CD4-positive, alpha-beta T cell treated with Interleukin-21 for 1 hour (primary cell): ENCODE results near the gene CSMD2.

Source experiments
- DNase-seq: peaks from one replicate; pipeline ENCODE4 v3.0.0-alpha.2; 2020

Gene CSMD2

DNA sequence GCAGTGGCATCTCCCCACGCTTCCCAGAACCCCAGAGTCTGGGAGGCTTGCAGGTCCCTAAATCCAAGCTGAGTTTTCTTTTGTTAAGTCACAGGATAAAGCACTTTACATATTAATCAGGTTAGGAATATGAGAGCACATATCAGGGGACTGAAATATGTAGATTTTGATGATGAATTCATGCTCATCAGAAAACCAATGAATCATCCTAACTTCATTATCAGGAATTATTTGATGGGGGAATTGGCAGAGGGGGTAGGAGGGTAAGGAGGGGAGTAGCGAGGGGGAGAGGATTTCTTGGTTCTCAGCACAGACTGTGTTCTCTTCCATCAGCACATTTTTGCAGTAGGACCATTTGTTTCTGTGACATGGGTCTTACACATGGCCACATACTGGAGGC is 269.1 kb downstream of the CSMD2 start:
- no peak for DNase-seq

DNA sequence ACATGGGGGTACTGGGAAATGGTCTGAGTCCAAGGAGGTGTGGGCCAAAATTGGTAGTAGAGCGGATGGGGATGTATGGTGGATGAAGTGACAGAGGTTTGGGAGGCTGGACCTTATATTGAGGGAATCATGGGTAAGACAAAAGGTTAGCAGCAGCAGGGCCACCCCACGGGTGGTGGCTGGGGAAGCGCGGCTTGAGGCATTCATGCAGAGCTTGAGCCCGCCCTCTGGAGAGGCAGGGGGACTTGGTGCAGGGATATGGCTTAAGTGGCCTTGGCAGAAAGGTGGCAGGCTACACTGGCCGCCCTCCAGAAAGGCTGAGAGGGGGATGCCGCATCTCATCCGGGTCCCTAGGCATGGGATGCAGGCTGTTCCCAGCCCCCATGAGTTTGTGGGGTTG is 269.6 kb downstream of the CSMD2 start:
- no peak for DNase-seq

DNA sequence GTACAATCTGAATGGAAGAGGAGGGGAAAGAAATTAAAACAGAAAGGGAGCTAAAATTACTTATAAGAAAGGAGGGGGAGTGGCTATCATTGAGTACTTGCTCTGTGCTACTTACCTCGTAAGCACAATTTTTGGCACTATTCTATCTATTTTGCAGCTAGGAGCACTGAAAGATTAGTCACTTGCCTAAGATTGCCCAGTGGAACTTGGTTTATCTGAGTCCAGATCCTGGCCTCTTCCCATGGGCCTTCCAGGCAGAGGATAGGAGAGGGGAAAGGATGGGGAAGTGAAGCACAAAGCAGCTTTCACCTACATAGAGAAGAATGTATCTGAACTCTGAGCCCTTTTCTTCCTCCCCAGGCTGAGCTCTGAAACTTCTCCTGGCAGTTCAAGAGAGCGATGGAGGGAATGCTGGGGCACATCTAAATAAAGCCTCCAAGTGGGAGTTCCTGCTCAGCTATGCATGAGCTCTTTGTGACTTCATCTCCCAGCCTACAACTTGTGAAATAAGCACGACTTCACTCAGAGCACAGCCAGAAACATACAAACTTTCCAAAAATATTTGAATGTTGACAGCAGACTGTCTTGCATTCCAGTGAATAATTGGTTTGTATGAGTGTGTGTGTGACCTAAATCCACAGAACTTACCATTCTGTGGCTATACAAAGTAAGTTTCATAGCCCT is 271.7 kb downstream of the CSMD2 start:
- no peak for DNase-seq

DNA sequence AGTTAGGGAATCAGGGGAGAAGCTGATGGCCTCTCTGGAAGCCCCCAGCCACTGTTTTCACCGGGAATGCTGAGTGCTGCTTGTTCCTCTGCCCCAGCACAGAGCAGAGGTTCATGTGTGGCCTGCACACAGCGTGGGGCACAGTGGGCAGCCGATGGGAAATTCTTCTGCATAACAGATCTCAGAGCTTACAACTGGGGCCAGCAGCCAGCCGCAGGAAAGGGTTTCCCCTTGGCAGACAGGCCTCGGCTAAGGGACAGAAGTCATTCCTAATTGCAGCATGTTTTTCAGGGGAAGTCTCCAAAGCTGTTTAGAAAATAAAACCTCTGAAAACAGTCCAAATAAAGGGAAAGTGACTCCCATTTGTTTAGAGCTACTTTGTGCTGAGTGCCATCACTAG is 278.5 kb downstream of the CSMD2 start:
- no peak for DNase-seq

DNA sequence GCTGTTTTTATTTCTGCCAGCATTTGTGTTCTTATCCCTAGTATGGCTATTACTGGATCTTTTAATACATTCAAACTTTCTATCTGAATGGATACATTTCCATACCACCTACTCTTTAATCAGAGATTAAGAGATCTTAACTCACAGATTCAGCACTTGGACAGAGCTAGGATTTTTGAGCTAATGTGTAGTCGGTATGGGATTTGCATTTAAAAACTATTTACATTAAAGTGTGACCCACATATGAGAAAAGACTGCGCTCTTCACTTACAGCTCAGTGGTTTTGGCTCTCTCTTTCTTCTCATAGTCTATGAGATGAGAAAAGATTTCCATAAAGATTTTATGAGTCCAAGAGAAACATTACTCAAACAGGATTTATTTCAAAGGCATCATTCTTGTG is 284.7 kb downstream of the CSMD2 start:
- no peak for DNase-seq

DNA sequence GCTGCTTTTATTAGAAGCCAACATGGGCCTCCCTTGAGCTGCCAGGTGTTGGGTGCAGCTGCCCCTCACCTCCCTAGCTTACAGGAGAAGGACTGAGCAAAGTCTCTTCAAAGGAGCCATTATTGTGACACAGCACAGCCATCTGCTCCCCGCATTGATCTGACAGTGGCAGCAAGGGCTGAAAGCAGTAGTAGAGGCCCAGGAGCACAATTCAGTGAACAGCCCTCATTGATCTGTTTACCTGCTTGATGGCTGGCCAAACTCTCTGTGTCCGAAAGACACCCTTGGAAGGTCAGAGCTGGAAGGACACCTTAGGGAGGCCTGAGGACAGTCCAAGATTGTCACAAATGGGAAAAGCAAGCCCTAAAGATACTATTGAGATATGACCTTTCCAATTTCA is 286.6 kb downstream of the CSMD2 start:
- DNase-seq, result no peak

DNA sequence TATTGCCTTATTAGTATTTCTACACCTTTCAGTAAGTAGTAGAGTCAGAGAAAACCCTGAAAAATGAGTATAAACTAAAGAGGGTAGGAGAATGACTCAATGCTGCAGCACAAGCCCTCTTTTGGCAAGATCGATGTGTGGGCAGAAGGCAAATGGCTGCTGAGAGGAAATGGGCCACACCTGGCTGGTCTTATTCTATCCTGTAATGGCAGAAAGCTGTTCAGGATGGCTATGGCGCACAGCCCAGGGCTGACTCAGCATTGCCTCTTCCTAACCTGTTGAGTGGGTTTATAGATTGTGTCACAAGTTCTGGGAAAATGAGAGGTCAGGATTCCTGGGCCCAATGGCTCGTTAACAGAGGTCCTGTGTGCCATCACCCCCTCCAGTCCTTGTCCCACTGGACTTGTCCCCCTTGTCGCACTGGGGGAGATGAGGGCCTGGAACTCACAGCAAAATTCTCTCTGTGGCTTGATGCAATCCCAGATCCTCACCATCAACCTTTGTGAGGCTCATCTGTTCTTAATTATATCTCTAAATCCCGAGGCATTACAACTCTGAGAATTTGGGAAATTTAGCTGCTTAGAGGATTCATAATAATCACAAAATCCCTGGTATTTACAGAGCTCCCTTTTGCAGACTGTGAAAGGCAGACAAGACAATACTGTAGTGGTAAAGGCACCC is 287.9 kb downstream of the CSMD2 start:
- no peak for DNase-seq

DNA sequence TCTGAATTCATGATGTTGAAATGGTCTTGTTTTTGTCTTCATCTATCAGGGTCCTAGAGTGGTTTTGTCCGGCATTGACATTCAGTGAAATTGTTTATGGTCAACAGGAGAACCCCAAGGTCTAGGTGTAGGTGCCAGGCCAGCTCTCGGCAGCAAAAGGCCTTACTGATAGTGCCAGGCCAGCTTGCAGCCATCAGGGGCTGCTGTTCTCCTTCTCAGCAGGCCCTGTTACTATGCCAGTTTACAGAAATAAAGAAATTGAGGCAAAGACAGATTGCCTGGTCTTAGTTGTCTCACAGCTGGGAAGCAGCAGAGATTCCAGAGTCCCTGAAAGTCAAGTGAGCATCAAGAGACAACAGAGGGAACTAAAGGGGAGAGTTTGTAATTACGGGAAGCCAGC is 289.2 kb downstream of the CSMD2 start:
- DNase-seq, result no peak

DNA sequence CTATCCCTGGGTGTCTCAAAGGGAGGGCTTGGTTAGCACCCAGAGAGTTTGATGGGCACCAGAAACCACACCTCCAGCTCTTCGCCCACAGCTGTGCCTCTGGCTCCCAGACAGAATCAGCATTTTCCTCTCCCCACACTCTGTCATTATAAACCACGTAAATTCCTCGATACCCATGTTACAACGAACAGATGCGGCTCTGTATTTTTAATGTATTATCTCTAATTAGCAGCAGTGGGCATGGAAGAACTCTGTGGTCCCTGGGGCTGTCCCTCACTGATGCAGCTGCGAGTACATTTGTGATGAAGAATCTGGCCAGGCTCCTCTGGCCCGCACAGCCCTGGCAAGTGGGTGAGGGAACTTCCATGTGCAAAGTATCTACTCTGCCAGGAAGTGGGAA is 290.4 kb downstream of the CSMD2 start:
- no peak for DNase-seq

DNA sequence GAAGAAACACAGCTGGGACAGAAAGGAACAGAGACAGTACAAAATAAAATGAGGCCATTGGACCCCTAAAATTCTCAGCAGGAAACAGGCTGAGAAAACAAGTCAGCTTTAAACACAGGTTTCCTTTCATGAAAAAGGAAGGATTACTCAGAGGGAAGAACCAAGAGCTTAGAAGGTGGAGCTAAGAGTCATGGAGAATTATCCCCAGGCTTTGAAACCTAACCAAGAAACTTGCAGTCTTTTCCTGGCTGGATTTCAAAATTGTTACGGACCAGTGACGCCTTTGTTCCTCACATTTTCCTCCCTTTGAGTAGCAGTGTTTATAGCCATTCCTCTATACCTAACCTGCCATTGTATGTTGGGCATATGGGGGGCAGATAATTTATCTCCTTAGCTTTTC is 292.3 kb downstream of the CSMD2 start:
- no peak for DNase-seq

DNA sequence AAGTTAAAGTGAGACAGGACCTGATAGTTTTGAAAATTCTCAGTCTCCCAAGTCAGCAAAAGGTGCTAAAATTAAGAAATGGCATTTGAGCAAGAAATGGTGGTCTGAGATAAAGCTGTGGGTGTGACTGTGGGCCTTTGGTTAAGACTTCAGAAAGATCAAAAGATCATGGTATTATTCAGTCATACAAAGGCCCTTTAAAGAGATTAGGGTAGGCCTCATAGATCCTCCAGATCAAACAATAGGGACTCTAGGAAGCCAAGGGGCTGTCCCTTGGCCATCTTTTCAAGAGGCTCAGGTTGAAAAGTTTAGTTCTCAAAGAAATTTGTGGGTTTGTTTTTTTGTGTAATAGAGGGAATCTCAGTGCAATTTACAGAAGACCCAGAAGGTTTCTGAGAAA is 292.8 kb downstream of the CSMD2 start:
- no peak for DNase-seq

DNA sequence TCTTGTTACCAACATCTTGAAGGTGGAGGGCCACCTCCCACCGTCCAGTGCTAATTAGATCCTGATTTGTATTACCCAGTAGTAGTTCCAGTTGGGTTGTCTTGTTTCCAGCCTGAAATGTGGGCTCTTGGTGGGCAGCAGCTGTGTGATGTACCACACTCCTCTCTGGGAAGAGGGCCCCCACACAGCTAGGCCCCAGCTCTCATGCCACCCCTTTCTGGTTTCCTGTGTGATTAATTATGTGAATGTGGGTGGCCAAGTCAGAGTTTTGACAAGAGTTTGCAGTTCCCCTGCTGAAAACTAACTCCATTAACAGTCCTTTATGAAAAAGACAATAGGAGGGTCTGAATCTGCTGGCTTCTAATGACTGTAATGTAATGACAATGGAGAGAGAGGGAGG is 297.3 kb downstream of the CSMD2 start:
- no peak for DNase-seq

DNA sequence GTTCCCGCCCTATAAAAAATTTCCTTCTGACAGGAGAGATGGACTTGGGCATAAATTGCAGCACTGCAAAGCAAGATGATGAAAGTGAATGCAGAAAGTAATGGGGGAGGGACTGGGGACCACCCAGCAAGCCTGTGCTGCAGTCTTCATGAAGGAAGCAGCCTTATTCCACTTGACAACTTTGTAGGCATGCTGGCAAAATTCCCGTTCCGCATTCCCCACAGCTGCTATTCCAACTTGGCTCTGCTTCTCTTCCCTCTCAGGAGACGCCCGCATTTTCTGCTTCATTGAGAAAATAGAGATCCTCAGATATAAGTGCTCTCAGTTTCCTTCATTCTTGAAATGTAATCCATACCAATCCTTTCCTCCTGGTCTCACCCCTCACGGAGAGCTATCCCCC is 298.7 kb downstream of the CSMD2 start:
- DNase-seq, result no peak

DNA sequence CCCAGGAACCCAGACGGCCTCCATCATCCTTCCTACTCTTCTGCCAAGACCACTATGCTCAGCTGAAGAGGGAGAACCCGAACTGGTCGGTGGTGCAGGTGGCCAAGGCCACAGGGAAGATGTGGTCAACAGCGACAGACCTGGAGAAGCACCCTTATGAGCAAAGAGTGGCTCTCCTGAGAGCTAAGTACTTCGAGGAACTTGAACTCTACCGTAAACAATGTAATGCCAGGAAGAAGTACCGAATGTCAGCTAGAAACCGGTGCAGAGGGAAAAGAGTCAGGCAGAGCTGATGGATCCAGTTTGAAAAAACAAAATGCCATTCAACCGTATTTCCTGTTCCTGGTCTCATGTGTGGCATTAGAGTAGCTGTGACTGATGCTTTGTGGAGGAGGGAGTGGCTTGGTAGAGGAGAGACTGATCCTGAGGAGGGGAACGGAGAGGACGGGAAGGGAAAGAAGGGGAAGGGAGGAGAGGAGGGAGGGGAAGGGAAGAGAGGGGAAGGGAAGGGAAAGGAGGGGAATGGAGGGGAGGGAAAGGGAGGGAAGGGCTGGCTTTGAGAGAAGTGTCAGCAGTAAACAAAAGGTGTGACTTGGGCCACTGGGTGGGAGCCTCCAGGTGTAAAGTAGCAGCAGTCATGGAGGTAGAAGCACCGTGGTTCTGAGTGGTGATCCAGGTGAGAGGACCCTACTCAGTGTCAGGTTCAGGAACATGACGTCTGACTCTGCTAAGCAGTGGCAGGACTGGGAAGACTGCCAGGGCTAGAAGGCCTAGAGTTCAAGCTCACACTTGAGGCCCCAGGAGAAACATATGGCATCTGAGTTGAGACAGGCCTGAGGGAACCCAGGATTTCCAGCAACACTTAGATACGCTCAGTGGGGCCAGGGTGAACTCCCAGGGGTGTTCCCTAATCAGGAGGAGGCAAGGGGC is 300.3 kb downstream of the CSMD2 start:
- DNase-seq, result no peak

DNA sequence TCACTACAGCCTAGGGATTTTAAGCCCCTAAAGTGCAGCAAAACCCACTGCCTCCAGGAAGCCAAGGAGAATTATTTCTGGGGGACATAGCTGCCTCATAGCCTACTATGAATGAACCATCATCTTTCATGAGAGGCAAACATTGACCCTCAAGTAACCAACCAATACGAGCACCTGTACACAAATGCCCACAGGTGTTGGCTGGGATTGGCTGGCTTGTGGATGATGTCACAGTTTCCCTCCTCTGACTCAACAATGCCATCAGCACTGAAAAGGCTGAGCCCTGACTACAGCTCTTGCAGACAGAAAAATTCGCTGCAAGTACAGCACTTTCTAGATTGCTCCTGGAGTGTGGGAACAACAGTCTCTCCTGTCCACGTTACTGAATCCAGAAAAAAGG is 301.3 kb downstream of the CSMD2 start, which contains the start of gene HMGB4:
Gene HMGB4, plus strand, starts transcription at position 301 of the 400 bp plus-strand sequence. CDS start 113 bp downstream, outside the sequence.
- DNase-seq, result no peak

DNA sequence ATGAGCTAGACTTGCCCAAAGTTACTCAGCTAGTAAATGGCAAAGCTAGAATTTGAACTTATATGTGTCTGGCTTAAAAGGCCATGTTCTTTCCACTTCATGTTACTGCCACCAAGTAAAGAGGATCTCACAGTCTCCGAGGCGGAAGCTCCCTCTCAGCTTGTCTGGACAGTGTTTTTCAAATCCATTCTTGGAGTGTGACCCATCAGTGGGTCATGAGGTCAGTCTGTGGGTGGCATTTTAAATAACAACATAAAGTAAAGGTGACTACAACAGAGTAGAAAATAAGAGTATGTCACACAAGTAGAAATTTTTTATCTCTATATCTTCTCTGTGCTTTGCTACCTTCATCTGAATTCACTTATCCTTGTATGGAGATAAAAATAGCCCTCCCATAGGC is 304.4 kb downstream of the CSMD2 start:
- DNase-seq, result no peak

DNA sequence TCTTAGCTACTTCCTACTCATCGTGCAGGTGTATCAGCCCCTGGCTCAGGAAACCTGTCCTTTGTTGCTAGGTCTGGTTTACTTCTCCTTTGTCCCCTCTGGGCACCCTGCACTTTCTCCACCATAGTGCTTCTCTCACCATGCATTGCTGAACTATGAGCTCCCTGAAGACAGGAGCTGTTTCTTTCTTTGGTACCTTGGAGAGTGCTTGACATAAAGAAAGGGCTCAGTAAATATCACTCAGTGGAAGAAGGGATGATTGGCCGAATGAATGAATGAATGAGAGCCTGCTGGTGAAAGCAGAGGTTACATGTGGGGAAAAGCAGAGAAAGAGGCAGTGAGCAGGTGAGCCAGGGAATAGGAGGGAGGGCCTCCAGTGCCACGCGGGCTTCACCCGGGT is 310.9 kb downstream of the CSMD2 start:
- DNase-seq, result no peak

DNA sequence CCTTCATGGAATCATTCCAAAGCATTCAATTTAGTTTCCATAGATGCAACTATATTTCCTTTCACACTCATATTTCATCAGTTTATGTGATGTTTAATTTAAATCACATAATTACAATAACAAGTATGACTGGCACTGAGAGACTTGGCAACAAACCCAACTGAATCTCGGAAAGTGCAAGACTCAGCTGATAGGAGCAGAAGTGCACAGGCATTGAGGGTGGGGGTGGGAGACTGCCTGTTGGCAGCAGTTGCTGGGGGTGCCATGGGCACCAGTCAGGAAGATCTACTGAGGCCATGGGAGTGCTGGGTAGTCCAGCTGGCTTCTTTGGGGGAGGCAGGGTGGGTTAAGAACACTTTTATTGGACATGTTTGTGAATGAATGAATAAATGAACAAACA is 311.6 kb downstream of the CSMD2 start:
- DNase-seq, result no peak

DNA sequence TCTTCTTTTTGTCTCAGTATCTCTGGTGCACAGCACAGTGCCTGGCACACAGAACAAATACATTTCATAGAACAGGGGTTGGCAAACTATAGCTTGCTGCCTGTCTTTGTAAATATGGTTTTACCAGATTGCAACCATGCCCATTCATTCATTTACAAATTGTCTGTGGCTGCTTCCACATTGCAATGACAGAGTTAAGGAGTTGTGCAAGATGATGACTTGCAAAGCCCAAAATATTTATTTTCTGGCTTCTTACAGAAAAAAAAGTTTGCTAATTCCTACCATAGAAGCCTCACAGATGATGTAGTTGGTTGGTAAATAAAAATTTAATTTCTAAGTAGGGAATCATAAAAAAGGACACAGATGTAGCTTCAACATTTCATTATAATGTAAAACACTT is 312.3 kb downstream of the CSMD2 start:
- no peak for DNase-seq

DNA sequence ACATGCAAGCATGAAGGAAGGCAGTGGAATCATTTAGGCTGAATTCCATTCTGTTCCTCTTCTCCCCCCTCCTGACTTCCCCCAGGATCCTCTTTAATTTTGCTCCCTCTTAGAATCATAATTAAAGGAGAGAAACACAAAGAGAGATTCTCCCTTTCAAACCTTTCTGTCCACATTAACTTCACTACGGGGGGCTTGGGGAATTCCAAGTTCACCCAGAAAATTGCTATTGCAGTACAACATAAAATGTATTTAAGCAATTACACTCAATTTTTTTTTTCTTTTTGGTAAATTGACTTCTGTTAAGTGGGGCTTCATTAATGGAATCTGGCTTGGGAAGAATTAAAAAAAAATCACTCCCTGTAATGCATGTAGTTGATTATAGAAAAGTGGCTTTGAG is 314.5 kb downstream of the CSMD2 start:
- no peak for DNase-seq

DNA sequence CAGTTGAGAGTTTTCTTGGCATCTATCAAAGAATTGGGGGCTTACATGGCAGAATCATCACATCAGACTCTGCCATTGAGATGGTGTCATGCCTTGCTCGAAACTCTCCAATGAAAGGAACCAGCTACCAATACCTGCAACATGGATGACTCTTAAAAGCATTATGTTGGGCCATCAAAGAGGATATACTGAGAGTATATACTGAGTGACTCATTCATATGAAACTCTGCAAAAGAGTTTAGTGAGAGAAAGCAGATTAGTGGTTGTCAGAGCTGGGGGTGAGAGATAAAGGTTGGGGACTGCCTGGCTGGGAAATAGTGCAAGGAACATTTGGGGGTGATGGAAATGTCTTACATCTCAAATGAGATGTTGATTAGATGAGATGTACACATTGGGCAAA is 315.8 kb downstream of the CSMD2 start:
- DNase-seq, result no peak

DNA sequence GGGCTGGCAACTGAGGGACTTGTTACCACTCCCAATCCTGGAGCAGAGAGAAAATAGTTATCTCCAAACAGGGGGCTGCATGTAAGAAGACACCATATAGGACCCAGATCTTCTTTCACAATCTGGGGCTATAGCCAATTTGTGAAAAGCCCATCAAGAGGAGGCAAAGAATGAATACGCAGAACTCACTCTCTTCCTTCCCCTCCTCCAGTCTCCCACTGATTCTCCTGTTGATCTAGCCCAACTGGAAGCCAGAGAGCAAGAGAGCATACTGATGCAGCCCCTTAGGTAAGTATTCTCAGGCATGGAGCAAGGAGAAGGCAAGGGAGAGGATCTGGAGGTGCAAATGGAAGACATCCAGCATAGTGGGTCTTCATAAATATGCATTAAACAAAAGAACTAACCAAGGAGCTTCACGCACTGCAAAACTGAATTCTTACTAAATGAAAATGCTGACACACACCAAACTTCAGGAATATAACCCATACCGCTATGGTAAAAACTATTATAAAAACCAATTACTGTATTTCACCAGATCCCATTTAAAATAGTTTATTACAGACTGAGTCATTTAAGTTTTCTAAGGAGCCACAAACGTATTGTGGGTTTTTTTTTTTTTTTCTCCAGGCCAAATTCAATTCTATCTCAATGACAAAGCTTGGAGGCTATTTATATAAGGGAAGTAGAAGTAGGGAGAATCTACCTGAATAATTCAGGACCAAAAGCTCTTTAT is 316.7 kb downstream of the CSMD2 start:
- no peak for DNase-seq

DNA sequence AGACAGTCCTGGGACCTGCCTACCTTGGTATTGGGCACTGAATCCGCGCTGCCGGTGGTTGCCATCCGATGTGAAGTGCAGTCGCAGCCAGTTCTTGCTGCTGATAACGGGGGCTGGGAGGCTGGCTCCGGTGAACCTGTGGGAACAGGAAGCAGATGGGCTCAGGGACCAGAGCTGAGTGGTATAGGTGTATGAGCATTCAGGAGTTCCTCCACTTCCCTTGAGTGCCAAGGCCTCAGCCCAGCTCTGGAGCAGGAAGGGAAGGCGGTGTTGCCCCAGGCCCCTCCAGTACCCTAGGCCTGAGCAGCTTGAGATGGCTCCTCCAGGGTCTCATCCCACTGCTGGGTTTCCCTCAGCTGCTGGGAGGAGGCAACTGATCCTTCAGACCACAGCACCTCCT is 318.2 kb downstream of the CSMD2 start:
- no peak for DNase-seq
